ENCODE results near the gene C20orf96. TPM values are rescaled to one million over a fixed set of nuclear protein-coding genes. Genes with fewer than 3 reads are reported as not detected.

C20orf96 gene
- total RNA-seq, 1 experiment from 2014 or later, result 1.6 TPM

DNA sequence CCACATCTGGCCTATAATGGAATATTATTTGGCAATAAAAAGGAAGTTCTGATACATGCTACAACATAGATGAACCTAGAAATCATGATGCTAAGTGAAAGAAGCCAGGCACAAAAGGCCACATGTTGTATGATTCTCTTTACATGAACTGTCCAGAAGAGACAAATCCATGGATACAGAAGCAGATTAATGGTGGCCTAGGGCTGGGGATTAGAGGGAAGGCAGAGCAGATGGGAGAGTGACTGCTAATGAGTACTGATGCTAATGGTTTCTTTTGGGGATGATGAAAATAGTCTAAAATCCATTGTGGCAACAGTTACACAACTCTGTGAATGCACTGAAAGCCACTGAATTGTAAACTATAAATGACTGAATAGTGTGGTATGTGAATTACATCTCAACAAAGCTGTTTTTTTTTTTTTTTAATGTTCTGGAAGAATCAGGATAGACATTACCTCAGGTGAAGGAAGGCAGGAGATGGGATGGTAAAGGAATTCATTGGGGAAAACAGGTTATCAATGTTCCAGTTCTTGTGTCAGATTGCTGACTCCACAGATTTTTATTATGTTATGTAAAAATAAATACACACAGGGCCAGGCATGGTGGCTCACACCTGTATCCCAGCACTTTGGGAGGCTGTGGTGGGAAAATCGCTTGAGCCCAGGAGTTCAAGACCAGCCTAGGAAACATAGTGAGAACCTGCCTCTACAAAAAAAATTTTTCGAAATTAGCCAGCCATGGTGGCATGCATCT is 25.9 kb upstream of the C20orf96 start:
- Histone ChIP-seq H3K9me3 (no peaks in the 10 kb centered on the region), H3K4me3 (no peak overlapping the region), H3K27me3 (no peaks in the 10 kb centered on the region), H3K36me3 (no peaks in the 10 kb centered on the region)
- DNase-seq, result no peak

DNA sequence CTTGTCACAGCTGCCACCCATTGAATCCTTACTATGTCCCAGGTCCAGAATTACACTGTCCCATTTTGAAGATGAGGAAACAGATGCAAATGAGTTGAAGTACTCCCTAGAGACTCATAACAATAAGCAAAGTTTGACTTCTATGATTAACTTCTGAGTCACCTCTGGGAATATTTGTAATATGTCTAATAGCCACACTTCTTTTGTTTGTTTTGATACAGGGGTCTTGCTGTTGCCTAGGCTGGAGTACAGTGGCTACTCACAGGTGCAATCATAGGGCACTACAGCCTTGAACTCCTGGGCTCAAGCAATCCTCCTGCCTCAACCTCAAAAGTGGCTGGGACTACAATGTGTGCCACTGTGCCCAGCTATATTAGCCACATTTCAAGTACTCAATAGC is 23.4 kb upstream of the C20orf96 start:
- H3K27me3 ChIP-seq, result no peaks in the 10 kb centered on the region
- DNase-seq, result no peak

DNA sequence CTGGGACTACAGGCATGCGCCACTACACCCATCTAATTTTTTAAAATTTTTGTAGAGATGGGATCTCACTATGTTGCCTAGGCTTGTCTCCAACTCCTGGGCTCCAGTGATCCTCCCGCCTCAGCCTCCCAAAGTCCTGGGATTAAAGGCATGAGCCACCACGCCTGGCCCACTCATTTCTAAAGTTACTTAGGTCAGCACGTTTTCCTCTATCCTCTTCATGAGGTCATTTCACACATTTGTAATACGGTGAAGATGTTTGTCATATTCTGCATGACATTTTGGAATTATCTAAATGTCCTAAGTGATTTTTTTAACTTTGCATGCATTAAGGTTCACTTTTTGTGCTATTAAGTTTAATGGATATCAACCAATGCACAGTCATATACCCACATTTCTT is 22.9 kb upstream of the C20orf96 start:
- Histone ChIP-seq H3K36me3 (no peaks in the 10 kb centered on the region), H3K27me3 (no peaks in the 10 kb centered on the region)
- DNase-seq, result no peak

More for the DNA sequence above, 23.4 kb upstream of the C20orf96 start:
- no peak overlapping the region for H3K4me3 ChIP-seq
- no peaks in the 10 kb centered on the region for H3K36me3 ChIP-seq
- H3K9me3 ChIP-seq, result no peaks in the 10 kb centered on the region

DNA sequence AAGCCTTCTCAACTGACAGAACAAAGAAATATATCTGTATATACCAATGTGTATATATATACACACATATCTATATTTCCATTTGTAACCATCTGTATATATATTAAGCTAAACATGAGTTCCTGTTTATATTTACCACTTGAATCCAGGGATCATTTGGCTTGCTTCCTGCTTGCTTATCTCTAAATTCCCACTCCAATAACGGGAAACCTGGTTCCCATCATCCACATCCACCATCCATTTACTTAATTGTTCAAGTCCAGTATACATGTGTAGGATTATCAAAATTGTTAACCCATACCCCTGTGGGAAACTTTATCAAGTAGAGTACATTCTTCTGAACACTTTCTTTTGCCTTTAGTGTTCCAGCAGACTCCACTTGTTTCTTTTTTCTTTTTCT is 22.3 kb upstream of the C20orf96 start:
- Histone ChIP-seq H3K36me3 (no peaks in the 10 kb centered on the region), H3K27me3 (no peaks in the 10 kb centered on the region), H3K9me3 (no peaks in the 10 kb centered on the region), H3K4me3 (no peak overlapping the region)
- no peak for DNase-seq

More for the DNA sequence above, 22.9 kb upstream of the C20orf96 start:
- H3K4me3 ChIP-seq, result no peak overlapping the region
- H3K9me3 ChIP-seq, result no peaks in the 10 kb centered on the region

DNA sequence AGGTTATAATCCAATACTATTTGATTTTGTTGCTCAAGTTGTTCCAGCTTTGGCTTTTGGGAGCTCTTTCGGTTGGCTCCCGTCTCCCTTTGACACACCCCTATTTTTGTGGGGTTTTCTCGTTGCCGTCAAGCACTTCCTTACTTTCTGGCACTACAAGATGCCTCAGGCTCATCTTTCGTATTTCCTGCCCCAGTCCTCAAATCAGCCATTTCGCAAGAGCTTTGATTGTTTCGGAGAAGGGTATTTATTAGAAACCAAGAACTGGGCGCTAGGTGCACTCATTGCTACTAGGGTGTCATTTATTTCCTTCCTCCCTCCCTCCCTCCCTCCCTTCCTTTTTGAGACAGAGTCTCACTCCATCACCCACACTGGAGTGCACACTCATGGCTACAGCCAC is 21.5 kb upstream of the C20orf96 start:
- no peak overlapping the region for H3K4me3 ChIP-seq
- H3K27me3 ChIP-seq, result no peaks in the 10 kb centered on the region
- no peaks in the 10 kb centered on the region for H3K36me3 ChIP-seq
- DNase-seq, result no peak
- no peaks in the 10 kb centered on the region for H3K9me3 ChIP-seq

DNA sequence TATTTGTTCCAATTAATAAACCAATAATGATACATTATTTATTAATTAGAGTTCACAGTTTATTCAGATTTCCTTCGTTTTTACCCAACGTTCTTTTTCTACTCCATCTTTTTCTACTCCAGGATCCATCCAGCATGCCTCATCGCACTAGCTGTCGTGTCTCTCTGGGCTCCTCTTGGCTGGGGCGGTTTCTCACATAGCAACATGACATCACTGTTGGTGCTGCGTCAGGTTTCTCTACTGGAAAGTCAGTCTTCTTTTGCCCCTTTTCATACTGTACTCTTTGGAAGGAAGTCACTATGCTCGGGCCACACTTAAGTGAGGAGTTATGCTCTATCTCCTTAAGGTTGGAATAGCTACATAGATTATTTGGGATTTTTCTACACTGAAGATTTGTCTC is 21.1 kb upstream of the C20orf96 start:
- Histone ChIP-seq H3K27me3 (no peaks in the 10 kb centered on the region), H3K36me3 (no peaks in the 10 kb centered on the region), H3K4me3 (no peak overlapping the region), H3K9me3 (no peaks in the 10 kb centered on the region)
- DNase-seq, result no peak

DNA sequence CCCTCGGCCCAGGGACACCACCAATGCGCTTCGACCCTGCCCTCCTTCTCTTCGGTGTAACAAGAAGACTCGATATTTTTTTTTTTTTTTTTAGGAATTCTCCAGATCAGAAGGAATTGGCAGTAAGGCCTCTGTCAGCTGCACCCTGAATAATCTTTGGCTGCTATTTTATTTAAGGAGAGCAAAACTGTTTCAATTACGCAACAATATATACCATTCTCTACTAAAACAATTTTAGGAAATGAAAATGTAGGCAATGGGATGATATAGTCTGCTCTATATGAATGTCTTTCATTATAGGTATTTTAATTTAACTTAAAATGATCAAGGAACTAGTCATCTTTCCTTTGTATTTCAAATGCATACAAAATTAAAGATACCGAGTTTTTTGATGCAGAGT is 20.1 kb upstream of the C20orf96 start:
- DNase-seq, result no peak
- Histone ChIP-seq H3K27me3 (no peaks in the 10 kb centered on the region), H3K36me3 (no peaks in the 10 kb centered on the region), H3K4me3 (no peak overlapping the region), H3K9me3 (no peaks in the 10 kb centered on the region)

DNA sequence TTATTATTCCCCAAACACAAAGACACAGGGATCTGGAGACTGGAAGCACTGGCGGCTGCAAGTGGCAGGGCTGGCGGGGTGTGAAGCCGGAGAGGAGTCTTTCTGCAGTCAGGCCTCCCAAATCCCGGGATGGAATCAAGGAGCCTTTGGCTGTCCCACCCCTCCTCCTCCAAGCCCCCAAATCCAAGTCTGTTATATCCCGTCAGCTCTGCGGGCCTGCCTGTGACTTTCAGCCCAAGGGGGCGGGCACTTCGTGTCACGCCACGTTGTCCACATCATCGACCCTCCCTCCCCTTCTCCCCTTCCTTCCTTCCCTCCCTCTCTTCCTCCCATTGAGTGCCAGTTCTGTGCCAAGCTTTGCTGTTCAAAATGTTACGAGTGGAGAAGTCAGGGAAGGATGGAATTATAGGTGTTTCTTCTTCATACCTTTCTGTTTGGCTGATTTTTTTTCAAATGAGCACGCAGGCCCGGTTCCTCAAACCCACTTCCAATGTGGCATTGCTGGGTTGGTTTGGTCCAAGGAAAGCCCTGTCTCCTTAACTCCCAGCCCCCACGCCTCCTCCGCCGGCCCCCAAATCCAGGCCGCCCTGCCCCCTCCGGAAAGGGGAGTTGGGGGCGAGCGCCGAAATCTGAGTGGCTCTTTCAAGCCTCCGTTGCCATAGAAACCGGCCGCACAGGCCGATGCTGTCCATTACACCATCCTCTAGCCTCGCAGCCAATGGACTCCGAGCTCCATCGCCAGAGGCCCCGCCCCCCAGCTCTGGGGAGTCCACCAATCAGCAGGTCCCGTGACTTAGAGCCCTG is 19.5 kb upstream of the C20orf96 start:
- H3K27me3 ChIP-seq, result no peaks in the 10 kb centered on the region
- DNase-seq, result peak; percentile 97
- peak overlapping the region; percentile 50 for H3K4me3 ChIP-seq
- no peaks in the 10 kb centered on the region for H3K9me3 ChIP-seq
- no peaks in the 10 kb centered on the region for H3K36me3 ChIP-seq

DNA sequence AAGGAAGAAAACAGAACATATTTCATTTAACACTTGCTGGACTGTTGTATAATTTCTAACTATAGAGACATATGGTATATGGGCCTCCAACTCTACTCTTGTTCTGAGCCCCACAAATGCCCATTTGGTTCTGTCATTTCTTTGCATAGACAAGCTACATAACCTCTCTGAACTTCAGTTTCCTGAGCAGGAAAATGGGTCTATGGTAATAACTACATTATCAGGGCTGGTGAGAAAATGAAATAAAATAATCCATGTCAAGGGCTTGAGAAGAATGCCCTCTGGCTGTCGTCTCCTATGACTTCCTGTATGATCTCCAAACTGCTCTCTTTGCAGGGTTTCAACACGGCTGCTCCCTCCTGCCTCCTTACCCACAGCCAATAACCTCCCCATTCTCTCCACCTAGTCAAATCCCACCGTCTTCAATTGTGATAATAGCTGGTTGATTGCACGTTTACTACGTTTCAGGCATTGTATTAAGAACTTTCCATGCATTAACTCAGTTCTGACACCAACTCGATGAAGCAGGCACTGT is 18.8 kb upstream of the C20orf96 start:
- H3K27me3 ChIP-seq, result no peaks in the 10 kb centered on the region
- H3K36me3 ChIP-seq, result no peaks in the 10 kb centered on the region
- H3K9me3 ChIP-seq, result no peaks in the 10 kb centered on the region
- no peak for DNase-seq
- peak overlapping the region; percentile 50 for H3K4me3 ChIP-seq

DNA sequence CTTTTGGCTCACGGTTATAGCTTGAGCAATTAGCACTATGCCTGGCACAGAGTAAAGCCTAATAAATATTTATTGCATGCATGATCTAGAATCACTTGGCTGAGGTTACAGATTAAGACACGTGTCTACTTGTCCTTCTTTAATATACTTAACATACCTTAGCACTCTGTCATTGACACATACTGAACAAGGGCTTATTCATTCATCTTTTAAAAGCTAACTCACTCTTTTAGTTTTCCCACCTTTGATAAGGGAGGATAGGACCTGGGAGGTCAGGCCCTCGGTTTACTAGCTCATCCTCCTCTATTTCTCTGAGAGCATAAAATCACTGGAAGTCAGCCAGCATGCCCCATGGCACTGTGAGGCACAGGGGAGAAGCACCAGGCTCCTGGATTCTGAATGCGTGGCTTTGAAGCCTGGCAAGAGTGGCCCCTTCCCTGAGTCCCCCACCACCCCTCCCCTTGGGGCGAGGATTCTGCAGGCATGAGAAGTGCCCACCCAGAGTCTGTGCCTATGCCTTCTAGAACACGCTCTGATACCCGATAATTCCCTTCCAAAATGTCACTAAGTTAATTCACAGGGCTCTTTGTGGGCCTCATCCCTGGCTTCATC is 18.0 kb upstream of the C20orf96 start:
- DNase-seq, result no peak

DNA sequence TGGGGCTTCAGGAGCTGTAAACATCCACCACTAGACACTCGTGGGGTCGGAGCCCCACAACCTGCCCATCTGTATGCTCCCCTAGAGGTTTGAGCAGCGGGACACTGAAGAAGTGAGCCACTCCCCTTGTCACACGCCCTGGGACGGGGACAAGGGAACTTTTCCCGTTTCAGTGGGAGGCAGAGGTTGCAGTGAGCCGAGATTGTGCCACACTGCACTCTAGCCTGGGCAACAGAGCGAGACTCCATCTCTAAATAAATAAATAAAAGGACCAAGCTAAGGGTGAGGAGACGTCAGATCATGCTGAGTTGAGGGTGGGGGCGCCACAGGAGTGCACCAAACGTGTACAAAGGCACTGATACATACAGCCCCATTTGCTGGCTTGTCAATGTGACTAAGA is 15.2 kb upstream of the C20orf96 start:
- DNase-seq, result no peak
- Histone ChIP-seq H3K27me3 (no peaks in the 10 kb centered on the region), H3K9me3 (no peaks in the 10 kb centered on the region), H3K4me3 (no peak overlapping the region), H3K36me3 (no peaks in the 10 kb centered on the region)

More for the DNA sequence above, 18.0 kb upstream of the C20orf96 start:
- Histone ChIP-seq H3K27me3 (no peaks in the 10 kb centered on the region), H3K36me3 (no peaks in the 10 kb centered on the region), H3K4me3 (no peak overlapping the region), H3K9me3 (no peaks in the 10 kb centered on the region)

DNA sequence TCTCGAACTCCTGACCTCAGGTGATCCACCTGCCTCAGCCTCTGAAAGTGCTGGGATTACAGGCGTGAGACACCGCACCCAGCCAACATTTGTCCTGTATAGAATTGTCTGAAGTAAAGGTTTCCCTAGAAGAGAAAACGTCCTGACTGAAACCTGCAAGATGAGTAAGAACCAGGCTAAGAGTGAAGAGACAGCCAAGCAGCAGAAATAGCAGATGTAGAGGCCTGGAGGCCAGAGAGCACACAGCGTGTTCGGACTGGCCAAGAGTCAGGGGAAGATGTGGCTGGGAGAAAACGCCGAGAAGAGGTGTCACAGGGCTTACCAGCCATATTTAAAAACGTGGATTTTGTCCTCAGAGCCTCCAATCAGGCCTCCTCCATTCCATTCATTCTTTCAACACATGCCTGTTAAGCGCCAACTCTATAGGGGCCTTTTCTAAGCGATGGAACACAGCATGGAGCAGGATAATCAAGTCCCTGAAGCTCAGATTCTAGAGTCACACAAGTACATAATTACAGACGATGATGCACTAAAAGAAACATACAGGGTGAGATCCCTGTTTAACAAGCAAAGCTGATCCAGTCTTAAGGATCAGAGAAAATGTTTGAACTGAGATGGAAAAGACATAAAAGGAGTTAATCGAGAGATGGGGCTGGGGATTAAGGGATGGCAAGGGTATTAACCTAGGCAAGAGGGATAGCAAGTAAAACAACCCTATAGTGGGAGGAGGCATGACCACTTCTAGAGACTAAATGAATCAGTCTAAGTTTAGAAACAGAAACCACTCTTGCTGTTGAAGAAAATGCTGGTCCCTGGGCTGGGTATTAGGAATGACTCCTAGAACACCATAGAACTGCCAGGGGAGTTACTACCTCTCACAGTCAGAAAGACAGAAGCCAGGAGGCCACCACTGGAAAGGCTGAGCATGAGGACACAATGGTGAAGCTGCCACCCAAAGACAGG is 11.6 kb upstream of the C20orf96 start:
- Histone ChIP-seq H3K4me3 (no peak overlapping the region), H3K36me3 (peaks cover 7% of the 10 kb centered on the region), H3K27me3 (no peaks in the 10 kb centered on the region), H3K9me3 (no peaks in the 10 kb centered on the region)
- no peak for DNase-seq

DNA sequence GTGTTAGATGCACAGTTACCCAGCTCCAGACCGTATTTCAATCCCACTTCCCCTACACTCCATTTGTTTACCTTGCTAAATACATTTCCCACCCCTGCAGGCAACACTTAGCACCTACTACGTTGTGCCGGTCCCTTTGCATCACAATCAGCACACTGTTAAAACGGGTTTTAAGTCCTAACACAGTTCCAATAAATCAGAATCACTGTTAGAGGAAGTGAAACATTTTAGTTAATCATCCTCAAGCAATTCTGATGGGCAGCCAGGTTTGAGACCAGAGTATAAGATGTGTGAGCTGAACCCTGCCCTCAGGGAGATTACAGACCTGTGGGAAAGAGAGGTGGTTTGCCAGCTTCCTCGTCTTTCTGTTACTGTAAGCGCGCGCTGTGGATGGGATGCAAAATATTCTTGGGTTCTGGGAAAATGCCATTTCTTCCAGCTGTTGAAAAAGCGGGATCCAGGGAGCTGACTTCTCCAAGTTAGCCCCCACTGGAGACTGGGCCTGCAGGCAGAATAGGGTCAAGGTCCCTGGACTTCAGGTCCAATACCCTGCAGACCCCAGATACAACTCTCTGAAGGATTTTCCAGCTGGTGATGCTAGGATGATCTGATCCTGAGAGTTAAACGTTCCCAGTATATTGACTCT is 9.9 kb upstream of the C20orf96 start:
- Histone ChIP-seq H3K27me3 (no peaks in the 10 kb centered on the region), H3K9me3 (no peaks in the 10 kb centered on the region), H3K4me3 (no peak overlapping the region), H3K36me3 (peaks cover 7% of the 10 kb centered on the region)
- no peak for DNase-seq

DNA sequence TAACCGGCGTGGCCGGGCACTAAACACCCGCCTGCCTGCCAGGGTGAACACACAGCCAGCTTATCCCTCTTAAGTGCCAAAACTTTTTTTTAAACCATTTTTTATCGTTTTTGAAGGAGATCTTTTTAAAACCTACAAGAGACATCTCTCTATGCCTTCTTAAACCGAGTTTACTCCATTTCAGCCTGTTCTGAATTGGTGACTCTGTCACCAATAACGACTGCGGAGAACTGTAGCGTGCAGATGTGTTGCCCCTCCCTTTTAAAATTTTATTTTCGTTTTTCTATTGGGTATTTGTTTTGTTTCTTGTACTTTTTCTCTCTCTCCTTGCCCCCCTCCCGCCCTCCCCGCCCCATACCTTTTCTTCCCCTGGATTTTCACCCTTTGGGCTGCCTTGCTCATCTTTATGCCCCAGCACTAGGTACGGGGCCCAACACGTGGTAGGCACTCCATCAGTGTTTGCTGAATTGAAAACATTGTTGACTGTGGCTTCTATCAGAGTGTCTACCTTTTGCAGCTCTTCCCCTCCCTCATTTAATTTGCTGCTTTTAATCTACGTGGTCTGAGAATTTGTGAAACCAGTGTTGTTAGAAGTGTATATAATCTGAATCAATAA is 8.3 kb upstream of the C20orf96 start:
- no peak for DNase-seq
- H3K36me3 ChIP-seq, result peaks cover 7% of the 10 kb centered on the region
- no peaks in the 10 kb centered on the region for H3K9me3 ChIP-seq
- H3K27me3 ChIP-seq, result no peaks in the 10 kb centered on the region
- H3K4me3 ChIP-seq, result peak overlapping the region; percentile 65

DNA sequence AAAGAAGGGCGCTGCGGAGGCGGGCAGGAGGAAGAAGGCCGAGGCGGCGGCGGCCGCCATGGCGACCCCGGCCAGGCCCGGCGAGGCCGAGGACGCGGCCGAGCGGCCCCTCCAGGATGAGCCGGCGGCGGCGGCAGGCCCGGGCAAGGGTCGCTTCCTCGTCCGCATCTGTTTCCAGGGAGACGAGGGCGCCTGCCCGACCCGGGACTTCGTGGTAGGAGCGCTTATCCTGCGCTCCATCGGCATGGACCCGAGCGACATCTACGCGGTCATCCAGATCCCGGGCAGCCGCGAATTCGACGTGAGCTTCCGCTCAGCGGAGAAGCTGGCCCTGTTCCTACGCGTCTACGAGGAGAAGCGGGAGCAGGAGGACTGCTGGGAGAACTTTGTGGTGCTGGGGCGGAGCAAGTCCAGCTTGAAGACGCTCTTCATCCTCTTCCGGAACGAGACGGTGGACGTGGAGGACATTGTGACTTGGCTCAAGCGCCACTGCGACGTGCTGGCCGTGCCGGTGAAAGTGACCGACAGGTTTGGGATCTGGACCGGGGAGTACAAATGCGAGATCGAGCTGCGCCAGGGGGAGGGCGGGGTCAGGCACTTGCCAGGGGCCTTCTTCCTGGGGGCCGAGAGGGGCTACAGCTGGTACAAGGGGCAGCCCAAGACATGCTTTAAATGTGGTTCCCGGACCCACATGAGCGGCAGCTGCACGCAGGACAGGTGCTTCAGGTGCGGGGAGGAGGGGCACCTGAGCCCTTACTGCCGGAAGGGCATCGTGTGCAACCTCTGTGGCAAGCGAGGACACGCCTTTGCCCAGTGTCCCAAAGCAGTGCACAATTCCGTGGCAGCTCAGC is 7.6 kb upstream of the C20orf96 start:
- peak overlapping the region; percentile 65 for H3K4me3 ChIP-seq
- peak; percentile 73 for DNase-seq
- peaks cover 7% of the 10 kb centered on the region for H3K36me3 ChIP-seq
- H3K27me3 ChIP-seq, result no peaks in the 10 kb centered on the region
- H3K9me3 ChIP-seq, result no peaks in the 10 kb centered on the region

All from MG63 (cell line).